HepG2 (cell line): ENCODE data around the gene ZNF33A. TPM values are rescaled to one million over a fixed set of nuclear protein-coding genes. Genes with fewer than 3 reads are reported as not detected.

Source experiments
- CENPT ChIP-seq: sonication (generic); formaldehyde crosslinking; IDR thresholded peaks from 2 replicates; pipeline ENCODE4 v1.8.0; 2022; ENCODE audit warnings: low read depth, mild to moderate bottlenecking, moderate library complexity, missing genetic modification reagents
- GPN1 ChIP-seq: sonication (generic); formaldehyde crosslinking; IDR thresholded peaks from 2 replicates; pipeline ENCODE4 v1.5.1; 2020; ENCODE audit warnings: missing genetic modification reagents, borderline replicate concordance
- JDP2 ChIP-seq: sonication (generic); formaldehyde crosslinking; IDR thresholded peaks from 2 replicates; pipeline ENCODE4 v1.8.1; 2022; ENCODE audit warnings: missing genetic modification reagents, borderline replicate concordance
- KLF11 ChIP-seq: IDR thresholded peaks from 2 replicates; pipeline ENCODE4 v1.6.1; 2016; ENCODE audit warnings: missing compliant biosample characterization
- MAFK ChIP-seq, 2 experiments: IDR thresholded peaks in 1 of 2; conservative IDR thresholded peaks in 1 of 2; 2 replicates each; pipeline ENCODE4 v1.6.1; 2011; ENCODE audit warnings: improper control_type of control experiment in 2 of 2, low read length in 2 of 2
- NFKBIZ ChIP-seq: IDR thresholded peaks from 2 replicates; pipeline ENCODE4 v1.6.1; 2018; ENCODE audit warnings: missing genetic modification reagents, missing compliant biosample characterization
- NR2F2 ChIP-seq: IDR thresholded peaks from 2 replicates; pipeline ENCODE4 v1.6.1; 2012; ENCODE audit warnings: low read depth, inconsistent platforms, borderline replicate concordance
- POLR2A ChIP-seq, 2 experiments: IDR thresholded peaks; 2 replicates each; pipeline ENCODE4 v1.6.1; 2011; ENCODE audit warnings: low read depth in 2 of 2, low read length in 2 of 2, mild to moderate bottlenecking in 1 of 2, moderate library complexity in 1 of 2; ENCODE audit not compliant: insufficient read depth in 1 of 2
- SMAD1 ChIP-seq: sonication (generic); formaldehyde crosslinking; IDR thresholded peaks from 2 replicates; pipeline ENCODE4 v1.4.0; 2020; ENCODE audit warnings: missing genetic modification reagents, low read depth, mild to moderate bottlenecking, borderline replicate concordance
- ZNF20 ChIP-seq: sonication (generic); formaldehyde crosslinking; IDR thresholded peaks from 2 replicates; pipeline ENCODE4 v1.4.0; 2020; ENCODE audit warnings: mild to moderate bottlenecking, moderate library complexity, missing genetic modification reagents
- ZNF33B ChIP-seq: sonication (generic); formaldehyde crosslinking; IDR thresholded peaks from 2 replicates; pipeline ENCODE4 v1.5.1; 2020; ENCODE audit warnings: mild to moderate bottlenecking, missing genetic modification reagents
- ZNF572 ChIP-seq: sonication (generic); formaldehyde crosslinking; IDR thresholded peaks from 2 replicates; pipeline ENCODE4 v1.5.1; 2020; ENCODE audit warnings: mild to moderate bottlenecking, missing genetic modification reagents
- polyA plus RNA-seq, 8 experiments: library from polyadenylated mRNA; depleted of rRNA in 3 of 8; stranded (reverse) in 7 of 8; unstranded in 1 of 8; fragments of >200 nt; fragmentation: Illumina TruSeq in 4 of 8; extraction: Trizol in 4 of 8; gene quantifications; 2 replicates each; pipeline versions ENCODE4 v1.2.1 to v1.2.3, GENCODE V29; 2011 to 2016; ENCODE audit warnings: low read depth in 4 of 8, missing spikeins in 1 of 8, mixed read lengths in 1 of 8; ENCODE audit not compliant: insufficient read depth in 1 of 8
- total RNA-seq, 5 experiments: library from RNA; depleted of rRNA; stranded (reverse); fragments of >200 nt; fragmentation: Illumina TruSeq; extraction: Trizol; gene quantifications; 2 replicates each; pipeline ENCODE4 v1.2.3, GENCODE V29; 2016; ENCODE audit warnings: low read depth in 1 of 5
- TF ChIP-seq, protein P1 (sequence below): fragments of 450-650 bp; IDR thresholded peaks from 2 replicates; pipeline ENCODE4 v1.6.1; 2017
- TF ChIP-seq, protein P2 (sequence below): sonication (generic); formaldehyde crosslinking; IDR thresholded peaks from 2 replicates; pipeline ENCODE4 v1.4.0; 2020; ENCODE audit warnings: low read depth, mild to moderate bottlenecking, missing genetic modification reagents
- TF ChIP-seq, protein P3 (sequence below): sonication (generic); formaldehyde crosslinking; IDR thresholded peaks from 2 replicates; pipeline ENCODE4 v1.4.0; 2020; ENCODE audit warnings: missing genetic modification reagents, mild to moderate bottlenecking, borderline replicate concordance
- TF ChIP-seq, protein P4 (sequence below): sonication (generic); formaldehyde crosslinking; IDR thresholded peaks from 2 replicates; pipeline ENCODE4 v1.9.0; 2021; ENCODE audit warnings: missing genetic modification reagents, mild to moderate bottlenecking, borderline replicate concordance
- TF ChIP-seq, protein P5 (sequence below): IDR thresholded peaks from 2 replicates; pipeline ENCODE4 v1.6.1; 2016; ENCODE audit warnings: low read depth, missing genetic modification reagents, missing compliant biosample characterization

ZNF33A gene
- total and polyA plus RNA-seq, 2 of the 13 experiments (the other 11 are each of a cell fraction or from before 2014, with no cell fraction given): 13.1 to 22.5 TPM

DNA sequence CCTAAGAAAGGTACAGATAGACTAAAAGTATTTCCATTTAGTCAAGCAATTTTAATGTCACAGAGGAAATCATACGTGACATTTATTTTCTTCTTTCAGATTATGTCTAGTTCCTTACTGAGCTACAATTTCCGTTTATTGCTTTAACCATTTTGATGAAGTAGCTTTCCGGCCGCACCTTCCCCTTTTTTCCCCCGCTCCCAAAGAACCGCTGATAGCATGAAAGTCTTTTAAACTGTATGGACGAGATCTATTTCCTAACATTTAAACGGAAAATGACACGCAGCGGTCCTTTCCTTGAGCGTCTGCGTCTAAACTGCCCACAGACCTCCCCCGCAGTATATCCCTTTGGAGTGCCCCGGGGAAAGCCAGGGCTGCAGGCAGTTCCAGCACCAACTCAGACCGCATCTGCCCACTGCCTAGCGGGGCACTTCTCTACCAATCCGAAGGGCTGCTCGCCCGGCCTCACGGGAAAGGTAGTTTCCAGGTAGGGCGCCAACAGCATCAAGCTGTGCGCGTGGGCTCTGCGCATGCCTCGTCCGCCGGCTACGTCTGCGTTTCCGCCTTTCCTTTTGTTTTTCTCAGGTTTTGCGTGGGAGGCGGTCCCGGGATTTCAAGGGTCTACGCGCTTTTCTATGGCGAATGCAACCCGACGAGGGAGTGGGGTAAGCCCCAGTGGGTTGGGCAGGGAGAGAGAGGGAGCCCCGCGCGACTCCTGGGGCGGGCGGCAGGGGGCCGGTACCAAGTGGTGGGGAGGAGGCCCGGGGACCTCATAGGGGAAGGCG lies at the start of gene ZNF33A (continued):
- TF ChIP-seq, protein P1, sequence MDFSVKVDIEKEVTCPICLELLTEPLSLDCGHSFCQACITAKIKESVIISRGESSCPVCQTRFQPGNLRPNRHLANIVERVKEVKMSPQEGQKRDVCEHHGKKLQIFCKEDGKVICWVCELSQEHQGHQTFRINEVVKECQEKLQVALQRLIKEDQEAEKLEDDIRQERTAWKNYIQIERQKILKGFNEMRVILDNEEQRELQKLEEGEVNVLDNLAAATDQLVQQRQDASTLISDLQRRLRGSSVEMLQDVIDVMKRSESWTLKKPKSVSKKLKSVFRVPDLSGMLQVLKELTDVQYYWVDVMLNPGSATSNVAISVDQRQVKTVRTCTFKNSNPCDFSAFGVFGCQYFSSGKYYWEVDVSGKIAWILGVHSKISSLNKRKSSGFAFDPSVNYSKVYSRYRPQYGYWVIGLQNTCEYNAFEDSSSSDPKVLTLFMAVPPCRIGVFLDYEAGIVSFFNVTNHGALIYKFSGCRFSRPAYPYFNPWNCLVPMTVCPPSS: no peak
- TF ChIP-seq NFKBIZ (peak; percentile 65; the same call in 1 of the 2 replicates), GPN1 (no peak), NR2F2 (no peak; the same call in 1 of the 2 replicates), JDP2 (CRISPR knock-in tag) (no peak), MAFK (conservative IDR thresholded peaks at IDR 0.05 in 1 of 2, IDR thresholded peaks at IDR 0.05 in 1 of 2; ENCODE audit: low read length in 2 of 2) (no peak), ZNF33B (CRISPR knock-in tag) (no peak), CENPT (CRISPR knock-in tag) (no peak), ZNF20 (CRISPR knock-in tag) (no peak), ZNF572 (CRISPR knock-in tag) (no peak), POLR2A (IDR thresholded peaks at IDR 0.05; ENCODE audit: insufficient read depth in 1 of 2, low read depth in 2 of 2, low read length in 2 of 2) (peak in 1 of 2 experiments; percentile 79; a peak in 2 of 4 replicates), SMAD1 (CRISPR knock-in tag) (no peak), KLF11 (CRISPR knock-in tag) (no peak)
- TF ChIP-seq, protein P2, sequence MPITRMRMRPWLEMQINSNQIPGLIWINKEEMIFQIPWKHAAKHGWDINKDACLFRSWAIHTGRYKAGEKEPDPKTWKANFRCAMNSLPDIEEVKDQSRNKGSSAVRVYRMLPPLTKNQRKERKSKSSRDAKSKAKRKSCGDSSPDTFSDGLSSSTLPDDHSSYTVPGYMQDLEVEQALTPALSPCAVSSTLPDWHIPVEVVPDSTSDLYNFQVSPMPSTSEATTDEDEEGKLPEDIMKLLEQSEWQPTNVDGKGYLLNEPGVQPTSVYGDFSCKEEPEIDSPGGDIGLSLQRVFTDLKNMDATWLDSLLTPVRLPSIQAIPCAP (CRISPR knock-in tag): no peak
- TF ChIP-seq, protein P3, sequence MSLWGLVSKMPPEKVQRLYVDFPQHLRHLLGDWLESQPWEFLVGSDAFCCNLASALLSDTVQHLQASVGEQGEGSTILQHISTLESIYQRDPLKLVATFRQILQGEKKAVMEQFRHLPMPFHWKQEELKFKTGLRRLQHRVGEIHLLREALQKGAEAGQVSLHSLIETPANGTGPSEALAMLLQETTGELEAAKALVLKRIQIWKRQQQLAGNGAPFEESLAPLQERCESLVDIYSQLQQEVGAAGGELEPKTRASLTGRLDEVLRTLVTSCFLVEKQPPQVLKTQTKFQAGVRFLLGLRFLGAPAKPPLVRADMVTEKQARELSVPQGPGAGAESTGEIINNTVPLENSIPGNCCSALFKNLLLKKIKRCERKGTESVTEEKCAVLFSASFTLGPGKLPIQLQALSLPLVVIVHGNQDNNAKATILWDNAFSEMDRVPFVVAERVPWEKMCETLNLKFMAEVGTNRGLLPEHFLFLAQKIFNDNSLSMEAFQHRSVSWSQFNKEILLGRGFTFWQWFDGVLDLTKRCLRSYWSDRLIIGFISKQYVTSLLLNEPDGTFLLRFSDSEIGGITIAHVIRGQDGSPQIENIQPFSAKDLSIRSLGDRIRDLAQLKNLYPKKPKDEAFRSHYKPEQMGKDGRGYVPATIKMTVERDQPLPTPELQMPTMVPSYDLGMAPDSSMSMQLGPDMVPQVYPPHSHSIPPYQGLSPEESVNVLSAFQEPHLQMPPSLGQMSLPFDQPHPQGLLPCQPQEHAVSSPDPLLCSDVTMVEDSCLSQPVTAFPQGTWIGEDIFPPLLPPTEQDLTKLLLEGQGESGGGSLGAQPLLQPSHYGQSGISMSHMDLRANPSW (CRISPR knock-in tag): no peak
- TF ChIP-seq, protein P4, sequence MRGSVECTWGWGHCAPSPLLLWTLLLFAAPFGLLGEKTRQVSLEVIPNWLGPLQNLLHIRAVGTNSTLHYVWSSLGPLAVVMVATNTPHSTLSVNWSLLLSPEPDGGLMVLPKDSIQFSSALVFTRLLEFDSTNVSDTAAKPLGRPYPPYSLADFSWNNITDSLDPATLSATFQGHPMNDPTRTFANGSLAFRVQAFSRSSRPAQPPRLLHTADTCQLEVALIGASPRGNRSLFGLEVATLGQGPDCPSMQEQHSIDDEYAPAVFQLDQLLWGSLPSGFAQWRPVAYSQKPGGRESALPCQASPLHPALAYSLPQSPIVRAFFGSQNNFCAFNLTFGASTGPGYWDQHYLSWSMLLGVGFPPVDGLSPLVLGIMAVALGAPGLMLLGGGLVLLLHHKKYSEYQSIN (CRISPR knock-in tag): no peak
- TF ChIP-seq, protein P5, sequence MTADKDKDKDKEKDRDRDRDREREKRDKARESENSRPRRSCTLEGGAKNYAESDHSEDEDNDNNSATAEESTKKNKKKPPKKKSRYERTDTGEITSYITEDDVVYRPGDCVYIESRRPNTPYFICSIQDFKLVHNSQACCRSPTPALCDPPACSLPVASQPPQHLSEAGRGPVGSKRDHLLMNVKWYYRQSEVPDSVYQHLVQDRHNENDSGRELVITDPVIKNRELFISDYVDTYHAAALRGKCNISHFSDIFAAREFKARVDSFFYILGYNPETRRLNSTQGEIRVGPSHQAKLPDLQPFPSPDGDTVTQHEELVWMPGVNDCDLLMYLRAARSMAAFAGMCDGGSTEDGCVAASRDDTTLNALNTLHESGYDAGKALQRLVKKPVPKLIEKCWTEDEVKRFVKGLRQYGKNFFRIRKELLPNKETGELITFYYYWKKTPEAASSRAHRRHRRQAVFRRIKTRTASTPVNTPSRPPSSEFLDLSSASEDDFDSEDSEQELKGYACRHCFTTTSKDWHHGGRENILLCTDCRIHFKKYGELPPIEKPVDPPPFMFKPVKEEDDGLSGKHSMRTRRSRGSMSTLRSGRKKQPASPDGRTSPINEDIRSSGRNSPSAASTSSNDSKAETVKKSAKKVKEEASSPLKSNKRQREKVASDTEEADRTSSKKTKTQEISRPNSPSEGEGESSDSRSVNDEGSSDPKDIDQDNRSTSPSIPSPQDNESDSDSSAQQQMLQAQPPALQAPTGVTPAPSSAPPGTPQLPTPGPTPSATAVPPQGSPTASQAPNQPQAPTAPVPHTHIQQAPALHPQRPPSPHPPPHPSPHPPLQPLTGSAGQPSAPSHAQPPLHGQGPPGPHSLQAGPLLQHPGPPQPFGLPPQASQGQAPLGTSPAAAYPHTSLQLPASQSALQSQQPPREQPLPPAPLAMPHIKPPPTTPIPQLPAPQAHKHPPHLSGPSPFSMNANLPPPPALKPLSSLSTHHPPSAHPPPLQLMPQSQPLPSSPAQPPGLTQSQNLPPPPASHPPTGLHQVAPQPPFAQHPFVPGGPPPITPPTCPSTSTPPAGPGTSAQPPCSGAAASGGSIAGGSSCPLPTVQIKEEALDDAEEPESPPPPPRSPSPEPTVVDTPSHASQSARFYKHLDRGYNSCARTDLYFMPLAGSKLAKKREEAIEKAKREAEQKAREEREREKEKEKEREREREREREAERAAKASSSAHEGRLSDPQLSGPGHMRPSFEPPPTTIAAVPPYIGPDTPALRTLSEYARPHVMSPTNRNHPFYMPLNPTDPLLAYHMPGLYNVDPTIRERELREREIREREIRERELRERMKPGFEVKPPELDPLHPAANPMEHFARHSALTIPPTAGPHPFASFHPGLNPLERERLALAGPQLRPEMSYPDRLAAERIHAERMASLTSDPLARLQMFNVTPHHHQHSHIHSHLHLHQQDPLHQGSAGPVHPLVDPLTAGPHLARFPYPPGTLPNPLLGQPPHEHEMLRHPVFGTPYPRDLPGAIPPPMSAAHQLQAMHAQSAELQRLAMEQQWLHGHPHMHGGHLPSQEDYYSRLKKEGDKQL (CRISPR knock-in tag): no peak
